ENCODE results near the gene SYNJ2. TPM values are rescaled to one million over a fixed set of nuclear protein-coding genes. Genes with fewer than 3 reads are reported as not detected.

Gene SYNJ2
- total RNA-seq, 1 experiment from 2014 or later: 24.5 TPM

- Histone ChIP-seq H3K4me2 (ENCODE audit: insufficient read depth, insufficient read length, low read length) (no peak overlapping the region), H3K56ac (ENCODE audit: insufficient read length, low read depth, low read length) (no peak overlapping the region), H3T11ph (ENCODE audit: low read length) (no peak overlapping the region), H4K20me1 (ENCODE audit: control insufficient read depth, insufficient read depth, insufficient read length) (no peaks in the 10 kb centered on the region), H3K27ac (ENCODE audit: insufficient read length, low read depth, low read length) (no peak overlapping the region), H2BK20ac (ENCODE audit: low read depth, low read length, poor library complexity, severe bottlenecking) (no peak overlapping the region), H4K91ac (ENCODE audit: insufficient read length, low read depth, low read length) (no peak overlapping the region), H3K4me1 (ENCODE audit: insufficient read depth, low read length) (no peaks in the 10 kb centered on the region; the same call in 1 of the 2 replicates), H3K9ac (ENCODE audit: extremely low read depth, insufficient read length, low read length) (no peak overlapping the region), H3K23ac (ENCODE audit: insufficient read length, low read depth, low read length) (no peak overlapping the region), H3K79me1 (ENCODE audit: insufficient read depth, low read depth, low read length, poor library complexity, severe bottlenecking) (no peaks in the 10 kb centered on the region), H3K79me2 (ENCODE audit: insufficient read depth, low read length) (no peaks in the 10 kb centered on the region), H4K5ac (ENCODE audit: insufficient read length, low read depth, low read length) (peak overlapping the region; percentile 72), H2AK5ac (ENCODE audit: insufficient read length, low read length) (no peak overlapping the region), H2BK15ac (ENCODE audit: low read depth, low read length) (no peak overlapping the region), H3K23me2 (ENCODE audit: insufficient read length, low read depth, low read length, poor library complexity, severe bottlenecking) (no peaks in the 10 kb centered on the region), H4K8ac (replicated peaks; ENCODE audit: insufficient read length, low read depth, low read length) (no peak overlapping the region), H2AFZ (ENCODE audit: low read length) (no peak overlapping the region), H3K18ac (ENCODE audit: insufficient read length, low read depth, low read length) (no peak overlapping the region), H2BK5ac (ENCODE audit: insufficient read length, low read length) (peak overlapping the region; percentile 84), H2BK120ac (ENCODE audit: low read depth, low read length, poor library complexity, severe bottlenecking) (no peak overlapping the region), H3K9me3 (ENCODE audit: control insufficient read depth, low read depth, low read length) (no peaks in the 10 kb centered on the region), H3K4ac (ENCODE audit: low read depth, low read length) (no peak overlapping the region), H3K14ac (ENCODE audit: insufficient read depth, low read length) (no peak overlapping the region; the same call in 1 of the 2 replicates), H2BK12ac (ENCODE audit: insufficient read length, low read depth, low read length) (no peak overlapping the region), H3K27me3 (ENCODE audit: insufficient read depth, low read length) (no peaks in the 10 kb centered on the region)
- Mint-ChIP-seq H3K4me3 (no peak overlapping the region), H3K36me3 (ENCODE audit: insufficient read depth in 1 of 3, low read depth in 3 of 3) (peaks cover 7 to 27% (median 8%) of the 10 kb centered on the region in 3 experiments), H3K4me1 (peaks cover 16 to 20% of the 10 kb centered on the region in 2 experiments), H3K27ac (peak overlapping the region in 1 of 3 experiments; percentile 25; a peak in 3 of 7 replicates), H3K27me3 (ENCODE audit: low read depth) (no peaks in the 10 kb centered on the region), H3K9me3 (peaks cover 0 to 3% of the 10 kb centered on the region in 2 experiments; a peak in 1 of 5 replicates)
- WGBS (ENCODE audit: extremely low coverage, insufficient read length, low lambda C conversion rate): no CpG with 5 or more reads among the region's 6 CpGs
- TF ChIP-seq CTCF (conservative IDR thresholded peaks at IDR 0.05): no peak
- no peak for DNase-seq
Measured at GRCh38 chr6:158040051-158040803, 58.6 kb downstream of the SYNJ2 start.
